GM12874 (cell line): ENCODE results near the gene SMIM45.

Experiments
- TF ChIP-seq, protein P1 (sequence below): IDR thresholded peaks from 2 replicates; pipeline ENCODE4 v1.5.1; 2011; ENCODE audit warnings: low read depth, mild to moderate bottlenecking, control low read depth, low read length, moderate library complexity; ENCODE audit not compliant: insufficient read depth

Gene SMIM45

DNA sequence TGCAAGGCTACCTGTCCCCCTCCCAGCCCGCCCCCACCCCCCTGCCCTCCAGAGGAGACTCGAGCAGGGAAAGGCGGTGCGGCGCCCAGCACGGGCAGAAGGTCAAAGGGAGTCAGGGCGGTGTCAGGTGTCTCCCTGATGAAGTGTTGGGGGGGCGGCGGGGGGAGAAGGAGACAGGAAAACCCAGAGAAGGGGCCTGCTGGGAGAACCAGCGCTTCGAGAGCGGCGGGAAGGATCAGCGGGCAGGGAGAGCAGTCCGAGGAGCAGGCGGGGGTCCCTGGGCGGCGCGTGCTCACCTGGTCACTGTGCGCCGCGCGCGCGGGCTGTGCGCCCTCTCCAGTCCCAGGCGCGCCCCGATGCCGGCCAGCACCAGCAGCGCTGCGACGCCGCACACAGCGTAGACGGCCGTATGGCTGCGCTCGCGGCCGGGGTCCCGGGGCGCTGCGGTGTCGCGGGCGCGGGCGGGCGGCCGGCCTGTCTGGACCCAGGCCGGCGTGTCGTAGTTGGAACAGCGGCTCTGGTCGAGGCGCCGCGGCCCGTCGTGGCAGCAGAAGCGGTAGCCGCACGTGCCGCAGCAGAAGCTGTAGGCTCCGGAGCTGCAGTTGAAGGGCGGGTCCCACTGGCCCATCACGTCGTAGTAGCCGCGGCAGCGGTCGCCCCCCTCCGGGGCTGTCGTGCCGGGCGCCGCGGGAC, 38.0 kb upstream of the SMIM45 start:
- TF ChIP-seq, protein P1, sequence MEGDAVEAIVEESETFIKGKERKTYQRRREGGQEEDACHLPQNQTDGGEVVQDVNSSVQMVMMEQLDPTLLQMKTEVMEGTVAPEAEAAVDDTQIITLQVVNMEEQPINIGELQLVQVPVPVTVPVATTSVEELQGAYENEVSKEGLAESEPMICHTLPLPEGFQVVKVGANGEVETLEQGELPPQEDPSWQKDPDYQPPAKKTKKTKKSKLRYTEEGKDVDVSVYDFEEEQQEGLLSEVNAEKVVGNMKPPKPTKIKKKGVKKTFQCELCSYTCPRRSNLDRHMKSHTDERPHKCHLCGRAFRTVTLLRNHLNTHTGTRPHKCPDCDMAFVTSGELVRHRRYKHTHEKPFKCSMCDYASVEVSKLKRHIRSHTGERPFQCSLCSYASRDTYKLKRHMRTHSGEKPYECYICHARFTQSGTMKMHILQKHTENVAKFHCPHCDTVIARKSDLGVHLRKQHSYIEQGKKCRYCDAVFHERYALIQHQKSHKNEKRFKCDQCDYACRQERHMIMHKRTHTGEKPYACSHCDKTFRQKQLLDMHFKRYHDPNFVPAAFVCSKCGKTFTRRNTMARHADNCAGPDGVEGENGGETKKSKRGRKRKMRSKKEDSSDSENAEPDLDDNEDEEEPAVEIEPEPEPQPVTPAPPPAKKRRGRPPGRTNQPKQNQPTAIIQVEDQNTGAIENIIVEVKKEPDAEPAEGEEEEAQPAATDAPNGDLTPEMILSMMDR = 0 out of 2 replicates have a peak, but pooled peaks have one; percentile 8

DNA sequence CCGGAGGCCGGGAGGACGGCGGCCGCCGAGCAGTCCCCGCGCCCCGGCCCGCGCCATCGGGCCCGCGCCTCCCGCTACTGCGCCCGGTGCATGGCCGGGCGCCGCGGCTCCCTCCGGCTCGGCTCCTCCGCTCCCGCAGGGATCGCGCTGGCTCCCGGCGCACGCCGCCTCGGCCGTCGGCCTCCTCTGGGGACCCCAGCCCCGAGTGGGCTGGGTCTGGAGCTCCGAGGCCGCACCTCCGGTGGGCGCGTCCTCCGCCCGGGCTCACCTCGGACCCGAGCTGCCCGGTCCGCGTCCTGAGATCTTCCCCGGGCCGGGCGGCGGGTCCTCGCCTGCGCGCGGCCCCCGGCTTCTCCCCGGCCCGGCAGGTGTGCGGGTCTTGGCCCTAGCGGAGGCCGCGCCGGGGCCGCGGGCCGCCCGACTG, 37.3 kb upstream of the SMIM45 start:
- TF ChIP-seq, protein P1 = no peak

DNA sequence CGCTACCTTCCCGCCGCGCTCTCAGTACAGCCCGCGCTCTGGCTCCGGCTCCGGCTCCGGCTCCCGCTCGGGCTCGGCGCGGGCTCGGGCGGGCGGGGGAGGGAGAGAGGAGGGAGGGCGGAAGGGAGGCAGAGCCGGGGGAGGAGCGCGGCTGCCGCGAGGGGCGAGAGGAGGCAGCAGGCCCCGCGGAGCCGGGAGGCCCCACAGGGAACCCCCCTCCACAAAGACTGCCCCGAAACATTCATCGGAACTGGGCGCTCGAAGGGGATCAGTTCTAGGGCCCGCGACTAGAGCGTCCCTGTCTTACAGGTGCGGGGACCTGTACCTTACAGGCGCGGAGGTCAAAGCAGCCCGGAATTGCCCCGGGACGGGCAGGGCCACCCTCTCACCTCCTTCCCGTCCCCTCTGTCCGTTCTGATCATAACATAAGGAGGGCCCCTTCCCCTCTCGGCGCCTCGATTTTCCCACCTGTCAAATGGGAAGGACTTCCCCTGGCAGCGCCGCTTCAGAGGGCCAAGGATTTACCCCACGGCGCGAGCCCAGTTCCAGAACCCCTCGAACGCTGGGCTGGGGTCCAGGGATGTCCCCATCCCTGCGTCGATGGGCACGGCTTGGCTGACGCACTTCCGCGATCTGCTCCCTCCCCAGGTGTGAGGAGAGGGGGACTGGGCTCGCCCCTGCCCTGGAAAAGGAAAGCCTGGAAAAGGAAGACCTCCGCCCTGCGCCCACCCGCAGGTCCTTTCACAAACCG, 36.7 kb upstream of the SMIM45 start, which contains the start of gene SHISA8:
SHISA8 (minus strand) TSS at position 40 of the 751 bp plus-strand sequence. CDS start 407 bp downstream, outside the sequence.
- TF ChIP-seq, protein P1 = no peak

DNA sequence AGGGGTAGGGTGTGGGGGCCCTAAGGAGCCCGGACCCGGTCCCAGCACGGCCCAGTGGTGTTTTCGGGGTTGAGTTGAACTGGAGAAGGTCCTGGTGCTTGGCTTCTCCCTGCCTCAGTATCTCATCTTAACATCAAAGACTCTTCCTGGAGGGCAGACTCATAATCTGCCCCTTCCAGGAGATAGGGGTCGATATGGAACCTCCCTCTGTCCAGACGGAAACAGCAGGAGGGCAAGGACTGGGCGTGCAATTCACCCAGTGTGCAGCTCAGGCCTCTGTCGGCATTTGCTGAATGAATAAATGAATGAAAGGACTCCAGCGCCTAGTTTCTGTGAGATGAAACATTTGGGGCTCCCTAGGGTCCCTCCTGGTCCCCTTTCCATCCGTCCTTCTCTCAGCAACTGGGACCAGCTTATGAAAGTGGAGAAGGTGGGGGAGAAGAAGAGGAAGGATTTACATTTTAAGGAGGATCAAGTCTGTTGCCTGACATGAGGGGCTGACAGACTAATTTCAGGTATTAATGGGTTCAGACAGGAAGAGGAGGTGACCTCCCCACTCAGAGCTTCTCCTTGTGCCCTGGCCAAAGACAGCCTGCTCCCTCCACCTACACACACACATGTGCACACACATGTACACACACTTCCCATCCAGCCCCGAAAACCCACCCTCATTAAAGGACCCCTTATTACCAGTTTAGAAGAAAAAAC, 36.0 kb upstream of the SMIM45 start:
- TF ChIP-seq, protein P1 = no peak

DNA sequence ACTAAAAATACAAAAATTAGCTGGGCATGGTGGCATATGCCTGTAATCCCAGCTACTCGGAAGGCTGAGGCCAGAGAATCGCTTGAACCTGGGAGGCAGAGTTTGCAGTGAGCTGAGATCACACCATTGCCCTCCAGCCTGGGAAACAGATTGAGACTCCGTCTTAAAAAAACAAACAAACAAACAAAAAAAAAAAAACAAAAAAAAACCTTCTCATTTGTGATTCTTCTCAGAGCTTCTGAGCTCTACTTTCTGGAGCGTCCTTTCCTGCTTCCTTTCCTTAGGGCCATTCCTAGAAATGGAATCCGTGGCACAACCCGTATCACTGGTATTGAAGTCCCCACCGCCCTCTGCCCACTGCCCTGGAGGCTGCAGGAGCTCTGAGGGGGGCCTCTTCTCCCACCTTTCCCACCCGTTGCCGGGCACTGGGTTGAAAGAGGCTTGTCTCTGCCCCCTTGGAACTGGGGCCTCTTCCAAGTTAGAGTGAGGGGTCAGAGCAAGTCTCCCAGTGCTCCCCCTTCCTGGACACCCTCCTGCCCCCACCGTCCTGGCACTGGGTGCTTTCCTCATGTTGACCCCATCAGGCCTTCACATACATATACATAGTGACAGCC, 35.1 kb upstream of the SMIM45 start:
- TF ChIP-seq, protein P1 = no peak

DNA sequence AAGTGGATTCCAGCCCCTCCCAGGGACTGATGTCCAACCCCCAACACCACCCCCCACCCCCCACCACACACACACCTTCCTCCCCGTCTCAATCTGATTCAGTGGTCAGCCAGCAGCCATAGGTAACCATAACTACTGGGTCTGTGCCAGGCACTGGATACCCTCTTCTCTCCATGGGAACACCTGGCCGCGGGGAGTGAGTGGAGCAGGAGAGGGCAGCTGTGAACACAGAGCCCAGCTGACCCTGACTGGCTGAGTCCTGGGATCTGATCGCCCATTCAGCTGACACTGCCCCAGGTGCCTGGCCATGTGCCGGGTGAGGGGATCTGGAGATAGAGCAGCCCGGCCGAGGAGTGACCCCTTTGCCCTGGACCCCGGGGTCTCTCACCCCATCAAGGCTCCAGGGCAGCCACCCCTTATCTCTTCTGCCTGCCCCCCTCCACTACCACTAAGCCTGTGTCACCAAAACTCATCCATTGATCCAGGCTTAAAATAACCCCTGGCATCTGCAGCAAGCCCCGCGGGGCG, 34.5 kb upstream of the SMIM45 start:
- TF ChIP-seq, protein P1 = no peak
